H1 (cell line): ENCODE results near the gene EPX. TPM values are rescaled to one million over a fixed set of nuclear protein-coding genes. Genes with fewer than 3 reads are reported as not detected.

ENCODE experiments used
- CTCF ChIA-PET: fragments of 300-600 bp; sonication (Branson Sonifier 250); formaldehyde crosslinking; loops from one replicate; lab custom pipeline; 2021; ENCODE audit not compliant: partially characterized antibody; lab: Charles Lee
- POLR2A ChIA-PET: fragments of 300-600 bp; sonication (Branson Sonifier 250); formaldehyde crosslinking; loops from one replicate; lab custom pipeline; 2021; ENCODE audit warnings: inconsistent platforms; ENCODE audit not compliant: partially characterized antibody; lab: Charles Lee
- DNase-seq, 2 experiments: peaks; one replicate each; pipeline versions ENCODE4 v3.0.0 to v3.0.0-alpha.2; 2010 to 2022; ENCODE audit warnings: low spot score in 2 of 2, low read depth in 1 of 2, mixed read lengths in 1 of 2
- FAIRE-seq: peaks from 2 replicates; lab custom pipeline; 2011; peaks lifted over from hg19 to GRCh38; lab: Jason Lieb, UNC
- H2AFZ ChIP-seq: 2 replicates; pipeline ENCODE4 v1.8.1; 2012; ENCODE audit warnings: low read length, inconsistent platforms
- H2AK5ac ChIP-seq: 2 replicates; pipeline ENCODE4 v1.6.1; 2013; ENCODE audit warnings: low read depth, low read length
- H2BK120ac ChIP-seq: replicated peaks from 2 replicates; pipeline ENCODE3; 2013; ENCODE audit warnings: low read depth, low read length, inconsistent platforms
- H2BK12ac ChIP-seq: 2 replicates; pipeline ENCODE4 v1.6.1; 2013; ENCODE audit warnings: low read depth, low read length
- H2BK15ac ChIP-seq: 2 replicates; pipeline ENCODE4 v1.6.1; 2013; ENCODE audit warnings: low read length
- H2BK20ac ChIP-seq: 2 replicates; pipeline ENCODE4 v1.6.1; 2013; ENCODE audit warnings: low read length
- H2BK5ac ChIP-seq: 2 replicates; pipeline ENCODE4 v1.6.1; 2013; ENCODE audit warnings: low read depth, low read length
- H3K14ac ChIP-seq: 2 replicates; pipeline ENCODE4 v1.6.1; 2013; ENCODE audit warnings: inconsistent platforms; ENCODE audit not compliant: insufficient read length
- H3K18ac ChIP-seq: 2 replicates; pipeline ENCODE4 v1.6.1; 2013; ENCODE audit warnings: low read length; ENCODE audit errors: extremely low read depth
- H3K23ac ChIP-seq: 2 replicates; pipeline ENCODE4 v1.6.1; 2013; ENCODE audit warnings: inconsistent platforms; ENCODE audit not compliant: insufficient read length
- H3K23me2 ChIP-seq: 2 replicates; pipeline ENCODE4 v1.6.1; 2013; ENCODE audit warnings: low read depth, low read length
- H3K27ac ChIP-seq: 2 replicates; pipeline ENCODE4 v1.6.1; 2011; ENCODE audit warnings: low read depth, low read length, inconsistent platforms
- H3K27me3 ChIP-seq, 4 experiments: replicated peaks in 1 of 4; 1 replicate in 1 of 4; 2 replicates in 3 of 4; pipeline versions ENCODE4 v1.6.1 to v1.8.1; 2011 to 2013; ENCODE audit warnings: low read length in 3 of 4, mild to moderate bottlenecking in 3 of 4, inconsistent platforms in 2 of 4, mixed read lengths in 2 of 4, moderate library complexity in 1 of 4; ENCODE audit not compliant: control insufficient read depth in 3 of 4, insufficient read depth in 3 of 4; ENCODE audit errors: extremely low read depth in 1 of 4
- H3K36me3 ChIP-seq, 4 experiments: 2 replicates each; pipeline versions ENCODE4 v1.6.1 to v1.8.1; 2011 to 2013; ENCODE audit warnings: mild to moderate bottlenecking in 4 of 4, low read length in 3 of 4, moderate library complexity in 2 of 4, control low read depth in 1 of 4, inconsistent platforms in 1 of 4; ENCODE audit not compliant: insufficient read depth in 4 of 4, control insufficient read depth in 2 of 4
- H3K4ac ChIP-seq: replicated peaks from 2 replicates; pipeline ENCODE3; 2013; ENCODE audit warnings: low read length, low read depth, mixed read lengths, inconsistent platforms; ENCODE audit not compliant: insufficient read length
- H3K4me1 ChIP-seq, 4 experiments: replicated peaks in 1 of 4; 1 replicate in 1 of 4; 2 replicates in 3 of 4; pipeline versions ENCODE4 v1.6.1 to v1.8.1; 2011 to 2013; ENCODE audit warnings: low read length in 3 of 4, inconsistent platforms in 2 of 4, mixed read lengths in 1 of 4; ENCODE audit not compliant: insufficient read depth in 4 of 4, control insufficient read depth in 3 of 4
- H3K4me2 ChIP-seq, 2 experiments: 2 replicates each; pipeline versions ENCODE4 v1.6.1 to v1.8.1; 2011 to 2013; ENCODE audit warnings: low read depth in 2 of 2, low read length in 2 of 2, control low read depth in 1 of 2, inconsistent platforms in 1 of 2, mild to moderate bottlenecking in 1 of 2; ENCODE audit not compliant: insufficient read depth in 1 of 2
- H3K4me3 ChIP-seq, 4 experiments: fragments of 200-600, 300-600 bp in 1 of 4; sonication (generic), shearing (Covaris generic), sonication (Bioruptor Twin) in 1 of 4; 2 replicates each; pipeline versions ENCODE4 v1.5.1 to v1.8.1; 2011 to 2016; ENCODE audit warnings: low read length in 4 of 4, low read depth in 3 of 4, control low read depth in 2 of 4, inconsistent platforms in 2 of 4, mild to moderate bottlenecking in 2 of 4, mixed read lengths in 1 of 4, moderate library complexity in 1 of 4; ENCODE audit not compliant: insufficient read depth in 2 of 4; ENCODE audit errors: extremely low read depth in 1 of 4
- H3K56ac ChIP-seq: replicated peaks from 2 replicates; pipeline ENCODE3; 2013; ENCODE audit warnings: low read depth, mild to moderate bottlenecking, mixed read lengths, low read length, inconsistent platforms; ENCODE audit not compliant: insufficient read length
- H3K79me1 ChIP-seq: 2 replicates; pipeline ENCODE4 v1.6.1; 2013; ENCODE audit warnings: low read depth, low read length, control low read depth
- H3K79me2 ChIP-seq, 2 experiments: 2 replicates each; pipeline versions ENCODE4 v1.6.1 to v1.8.1; 2012 to 2013; ENCODE audit warnings: low read length in 2 of 2, mild to moderate bottlenecking in 2 of 2, inconsistent platforms in 1 of 2; ENCODE audit not compliant: insufficient read depth in 2 of 2, control insufficient read depth in 1 of 2
- H3K9ac ChIP-seq, 4 experiments: replicated peaks in 1 of 4; 1 replicate in 1 of 4; 2 replicates in 3 of 4; pipeline versions ENCODE4 v1.6.1 to v1.8.1; 2011 to 2013; ENCODE audit warnings: low read depth in 3 of 4, low read length in 3 of 4, control low read depth in 2 of 4, mild to moderate bottlenecking in 2 of 4, moderate library complexity in 2 of 4, inconsistent platforms in 1 of 4; ENCODE audit errors: extremely low read depth in 1 of 4
- H3K9me3 ChIP-seq, 2 experiments: 2 replicates each; pipeline versions ENCODE4 v1.6.1 to v1.8.1; 2012 to 2013; ENCODE audit warnings: mild to moderate bottlenecking in 2 of 2, moderate library complexity in 2 of 2, control low read depth in 1 of 2, inconsistent platforms in 1 of 2, low read depth in 1 of 2, low read length in 1 of 2, mixed read lengths in 1 of 2; ENCODE audit not compliant: insufficient read depth in 2 of 2
- H4K20me1 ChIP-seq, 2 experiments: replicated peaks in 1 of 2; 2 replicates each; pipeline versions ENCODE3 to v1.8.1; 2011 to 2013; ENCODE audit warnings: inconsistent platforms in 2 of 2, low read length in 2 of 2, mild to moderate bottlenecking in 1 of 2; ENCODE audit not compliant: insufficient read depth in 2 of 2, control insufficient read depth in 1 of 2
- H4K5ac ChIP-seq: 2 replicates; pipeline ENCODE4 v1.6.1; 2013; ENCODE audit warnings: low read length, low read depth, mixed read lengths, inconsistent platforms; ENCODE audit not compliant: insufficient read length
- H4K8ac ChIP-seq: 2 replicates; pipeline ENCODE4 v1.8.0; 2013; ENCODE audit warnings: mild to moderate bottlenecking, moderate library complexity, low read length, inconsistent platforms; ENCODE audit not compliant: insufficient read depth; ENCODE audit errors: extremely low read depth
- H4K91ac ChIP-seq: replicated peaks from 2 replicates; pipeline ENCODE3; 2013; ENCODE audit warnings: low read length, mixed read lengths, inconsistent platforms; ENCODE audit not compliant: insufficient read length
- EGR1 ChIP-seq: IDR thresholded peaks from 2 replicates; pipeline ENCODE4 v1.6.1; 2011; ENCODE audit warnings: low read depth, low read length, borderline replicate concordance
- EP300 ChIP-seq, 2 experiments: IDR thresholded peaks; 1 replicate in 1 of 2; 2 replicates in 1 of 2; pipeline ENCODE4 v1.6.1; 2011 to 2012; ENCODE audit warnings: low read depth in 2 of 2, low read length in 2 of 2, mild to moderate bottlenecking in 2 of 2, borderline replicate concordance in 1 of 2, inconsistent platforms in 1 of 2, moderate library complexity in 1 of 2
- FOSL1 ChIP-seq: IDR thresholded peaks from 2 replicates; pipeline ENCODE4 v1.6.1; 2011; ENCODE audit warnings: mild to moderate bottlenecking, low read depth, low read length, moderate library complexity; ENCODE audit not compliant: insufficient read depth
- GTF2F1 ChIP-seq: IDR thresholded peaks from 2 replicates; pipeline ENCODE4 v1.6.1; 2012; ENCODE audit warnings: low read depth, low read length, improper control_type of control experiment, borderline replicate concordance
- MAFK ChIP-seq: IDR thresholded peaks from 2 replicates; pipeline ENCODE4 v1.6.1; 2012; ENCODE audit warnings: low read depth, mild to moderate bottlenecking, improper control_type of control experiment, low read length
- TEAD4 ChIP-seq: IDR thresholded peaks from 2 replicates; pipeline ENCODE4 v1.6.1; 2012; ENCODE audit warnings: low read depth, low read length, inconsistent platforms, mixed read lengths
- WGBS, 2 experiments: shearing (Covaris generic) in 1 of 2; methylation state at CpG; one replicate each; pipeline versions ENCODE4 v1.1.6 to v1.1.7; 2013 to 2015; ENCODE audit warnings: low lambda C conversion rate in 2 of 2, mixed read lengths in 2 of 2, inconsistent platforms in 1 of 2, low coverage in 1 of 2, missing lambda C conversion rate in 1 of 2; ENCODE audit not compliant: insufficient replicate concordance in 2 of 2, insufficient coverage in 1 of 2, insufficient read length in 1 of 2; ENCODE audit errors: extremely low coverage in 1 of 2, missing lambda C conversion rate in 1 of 2; 5-methylcytosine and 5-hydroxymethylcytosine counted together
- polyA plus RNA-seq, 7 experiments: library from polyadenylated mRNA; depleted of rRNA in 3 of 7; stranded (reverse) in 5 of 7; unstranded in 2 of 7; fragments of >200 nt in 5 of 7; fragments of 200-250 nt in 2 of 7; gene quantifications; 1 replicate in 5 of 7; 2 replicates in 1 of 7; 4 replicates in 1 of 7; pipeline versions ENCODE4 v1.2.1 to v1.2.3, GENCODE V29; 2011 to 2013; ENCODE audit warnings: missing spikeins in 2 of 7, mixed read lengths in 2 of 7
- total RNA-seq: library from RNA; stranded (reverse); fragmentation: NEBNext Ultra II Directional; extraction: Animal tissue kit (Norgen Biotek cat#: 25700); gene quantifications from 2 replicates; pipeline ENCODE4 v1.2.1, GENCODE V29; 2021

EPX gene
- total and polyA plus RNA-seq, 2 of the 8 experiments (the other 6 are each of a cell fraction or from before 2014, with no cell fraction given) = not detected

- Histone ChIP-seq H3K56ac (no peak within 1 kb of the TSS), H4K8ac (no peak within 1 kb of the TSS), H2AFZ (no peak within 1 kb of the TSS), H2AK5ac (no peak within 1 kb of the TSS), H3K4me3 (no peak within 1 kb of the TSS), H3K9ac (no peak within 1 kb of the TSS), H2BK20ac (no peak within 1 kb of the TSS), H3K27ac (no peak within 1 kb of the TSS), H3K79me2 (no peaks in the 10 kb centered on the region), H3K4ac (no peak within 1 kb of the TSS), H3K4me2 (no peak within 1 kb of the TSS), H4K91ac (no peak within 1 kb of the TSS), H4K20me1 (no peaks in the 10 kb centered on the region), H2BK5ac (no peak within 1 kb of the TSS), H3K23me2 (no peaks in the 10 kb centered on the region), H3K4me1 (no peaks in the 10 kb centered on the region), H3K18ac (no peak within 1 kb of the TSS), H3K14ac (no peak within 1 kb of the TSS), H2BK12ac (no peak within 1 kb of the TSS), H2BK120ac (no peak within 1 kb of the TSS), H3K23ac (no peak within 1 kb of the TSS), H4K5ac (no peak within 1 kb of the TSS), H3K9me3 (no peaks in the 10 kb centered on the region), H3K27me3 (peaks cover 0 to 4% (median under 1%) of the 10 kb centered on the region in 4 experiments; a peak in 2 of 7 replicates), H3K36me3 (no peaks in the 10 kb centered on the region), H3K79me1 (no peaks in the 10 kb centered on the region), H2BK15ac (no peak within 1 kb of the TSS)
- DNase-seq = no peak
- WGBS, 2 experiments = 84% methylated on average over 6 of the region's 6 CpGs; no CpG with 5 or more reads in 1 of the 2 experiments
- FAIRE-seq = no peak
- TF ChIP-seq EP300 (IDR thresholded peaks at IDR 0.05; ENCODE audit: borderline replicate concordance in 1 of 2, low read depth in 2 of 2, low read length in 2 of 2) (no peak), TEAD4 (no peak), FOSL1 (no peak), MAFK (no peak), EGR1 (no peak), GTF2F1 (no peak)
- ChIA-PET CTCF (interaction anchor here (11.5 kb wide), 1 partner anchor 45 kb away, joined by 71 read pairs; no protein-coding TSS in a partner anchor), POLR2A (no interaction called here)
These were observed 25.8 kb upstream of the EPX start, which contains the start of gene OR4D2 for GRCh38 chr17:58166682-58167081. OR4D2 (plus strand) TSS chr17:58166982; CDS start chr17:58169656, 2,674 bp downstream.
